ENCODE data around the gene OR7G2.

Gene OR7G2

DNA sequence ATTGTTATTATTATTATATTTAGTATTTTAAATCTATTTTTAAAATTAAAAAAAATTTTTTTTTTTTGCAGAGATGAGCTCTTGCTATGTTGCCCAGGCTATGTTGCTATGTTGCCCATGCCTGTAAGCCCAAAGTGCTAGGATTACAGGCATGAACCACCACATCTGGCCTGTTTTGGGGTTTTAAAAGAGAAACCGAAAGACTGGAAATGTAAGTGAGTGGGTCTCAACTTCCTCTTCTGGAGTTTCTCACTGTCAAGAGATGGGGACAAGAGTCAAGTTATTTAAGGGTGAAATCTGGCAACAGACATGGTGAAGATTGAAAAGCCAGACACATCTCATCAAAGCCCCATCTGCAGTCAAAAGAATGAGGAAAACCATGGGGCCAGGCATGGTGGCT, 23.7 kb upstream of the OR7G2 start:
- peak; percentile 73 for DNase-seq (ENCODE audit: low read depth)
- no peak for TF ChIP-seq POLR2A (IDR thresholded peaks at IDR 0.05; ENCODE audit: extremely low read depth, insufficient read length)
- TF ChIP-seq, protein P1, sequence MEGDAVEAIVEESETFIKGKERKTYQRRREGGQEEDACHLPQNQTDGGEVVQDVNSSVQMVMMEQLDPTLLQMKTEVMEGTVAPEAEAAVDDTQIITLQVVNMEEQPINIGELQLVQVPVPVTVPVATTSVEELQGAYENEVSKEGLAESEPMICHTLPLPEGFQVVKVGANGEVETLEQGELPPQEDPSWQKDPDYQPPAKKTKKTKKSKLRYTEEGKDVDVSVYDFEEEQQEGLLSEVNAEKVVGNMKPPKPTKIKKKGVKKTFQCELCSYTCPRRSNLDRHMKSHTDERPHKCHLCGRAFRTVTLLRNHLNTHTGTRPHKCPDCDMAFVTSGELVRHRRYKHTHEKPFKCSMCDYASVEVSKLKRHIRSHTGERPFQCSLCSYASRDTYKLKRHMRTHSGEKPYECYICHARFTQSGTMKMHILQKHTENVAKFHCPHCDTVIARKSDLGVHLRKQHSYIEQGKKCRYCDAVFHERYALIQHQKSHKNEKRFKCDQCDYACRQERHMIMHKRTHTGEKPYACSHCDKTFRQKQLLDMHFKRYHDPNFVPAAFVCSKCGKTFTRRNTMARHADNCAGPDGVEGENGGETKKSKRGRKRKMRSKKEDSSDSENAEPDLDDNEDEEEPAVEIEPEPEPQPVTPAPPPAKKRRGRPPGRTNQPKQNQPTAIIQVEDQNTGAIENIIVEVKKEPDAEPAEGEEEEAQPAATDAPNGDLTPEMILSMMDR (IDR thresholded peaks at IDR 0.05; ENCODE audit: low read depth, low read length): no peak
- TF ChIP-seq, protein P2, sequence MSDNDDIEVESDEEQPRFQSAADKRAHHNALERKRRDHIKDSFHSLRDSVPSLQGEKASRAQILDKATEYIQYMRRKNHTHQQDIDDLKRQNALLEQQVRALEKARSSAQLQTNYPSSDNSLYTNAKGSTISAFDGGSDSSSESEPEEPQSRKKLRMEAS (IDR thresholded peaks at IDR 0.05; ENCODE audit: low read depth, low read length): no peak
- no peak for TF ChIP-seq MYC (IDR thresholded peaks at IDR 0.05; ENCODE audit: low read depth, low read length)
- H3K4me3 ChIP-seq (ENCODE audit: low read depth, low read length): no peak overlapping the region

DNA sequence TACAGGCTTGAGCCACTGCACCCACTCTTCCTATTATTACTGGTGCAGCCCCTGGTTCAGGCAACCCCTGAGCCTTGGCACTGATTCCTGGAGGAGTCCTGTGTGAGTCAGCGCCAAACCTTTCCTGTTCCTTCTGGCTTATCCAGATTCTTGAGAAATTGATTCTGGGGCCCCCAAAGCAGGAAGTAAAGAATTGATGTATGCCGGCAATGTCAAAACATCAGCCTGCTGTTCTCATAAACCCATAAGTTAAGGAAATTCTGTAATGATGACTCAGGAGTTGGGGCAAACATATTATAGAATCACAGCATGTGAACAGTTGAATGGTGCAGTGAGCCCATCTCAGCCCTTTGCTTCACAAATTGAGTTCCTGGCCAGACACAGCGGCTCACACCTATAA, 20.9 kb upstream of the OR7G2 start:
- peak; percentile 62 for DNase-seq (ENCODE audit: low read depth)
- no peak overlapping the region for H3K4me3 ChIP-seq (ENCODE audit: low read depth, low read length)
- TF ChIP-seq, protein P2 (IDR thresholded peaks at IDR 0.05; ENCODE audit: low read depth, low read length): no peak

DNA sequence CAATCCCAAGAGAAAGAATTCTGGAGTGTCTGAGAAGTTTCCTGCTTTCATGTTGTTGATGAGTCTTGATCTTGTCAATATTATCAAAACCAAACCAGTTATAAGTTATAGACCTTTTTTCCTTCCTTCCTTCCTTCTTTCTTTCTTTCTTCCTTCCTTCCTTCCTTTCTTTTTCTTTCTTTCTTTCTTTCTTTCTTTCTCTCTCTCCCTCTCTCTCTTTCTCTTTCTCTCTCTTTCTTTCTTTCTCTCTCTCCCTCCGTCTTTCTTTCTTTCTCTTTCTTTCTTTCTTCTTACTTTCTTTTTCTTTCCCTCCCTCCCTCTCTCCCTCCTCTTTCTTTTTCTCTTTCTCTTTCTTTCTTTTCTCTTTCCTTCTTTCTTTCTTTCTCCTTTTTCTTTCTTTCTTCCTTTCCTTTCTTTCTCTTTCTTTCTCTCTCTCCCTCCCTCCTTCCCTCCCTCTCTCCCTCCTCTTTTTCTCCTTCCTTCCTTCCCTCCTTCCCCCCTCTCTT, 19.7 kb upstream of the OR7G2 start, which contains the start of gene OR7G3:
OR7G3 (minus strand) TSS at position 51 of the 506 bp plus-strand sequence; CDS start at position 51, 0 bp downstream.
- no peak within 1 kb of the TSS for H3K4me3 ChIP-seq (ENCODE audit: low read depth, low read length)
- TF ChIP-seq, protein P2 (IDR thresholded peaks at IDR 0.05; ENCODE audit: low read depth, low read length): no peak
- TF ChIP-seq, protein P1 (IDR thresholded peaks at IDR 0.05; ENCODE audit: low read depth, low read length): no peak
- DNase-seq (ENCODE audit: low read depth): no peak

- DNase-seq (ENCODE audit: low read depth): no peak
- no peak overlapping the region for H3K4me3 ChIP-seq (ENCODE audit: low read depth, low read length)
- TF ChIP-seq POLR2A (IDR thresholded peaks at IDR 0.05; ENCODE audit: extremely low read depth, insufficient read length): no peak
- TF ChIP-seq, protein P1 (IDR thresholded peaks at IDR 0.05; ENCODE audit: low read depth, low read length): no peak
- TF ChIP-seq, protein P2 (IDR thresholded peaks at IDR 0.05; ENCODE audit: low read depth, low read length): no peak
- TF ChIP-seq MYC (IDR thresholded peaks at IDR 0.05; ENCODE audit: low read depth, low read length): no peak
Measured at GRCh38 chr19:9116547-9116946, 9.3 kb upstream of the OR7G2 start.

- TF ChIP-seq MYC (IDR thresholded peaks at IDR 0.05; ENCODE audit: low read depth, low read length): no peak
- no peak for TF ChIP-seq POLR2A (IDR thresholded peaks at IDR 0.05; ENCODE audit: extremely low read depth, insufficient read length)
- TF ChIP-seq, protein P1 (IDR thresholded peaks at IDR 0.05; ENCODE audit: low read depth, low read length): no peak
- TF ChIP-seq, protein P2 (IDR thresholded peaks at IDR 0.05; ENCODE audit: low read depth, low read length): no peak
- no peak for DNase-seq (ENCODE audit: low read depth)
Measured at GRCh38 chr19:9115307-9115813, 8.1 kb upstream of the OR7G2 start, which contains the start of gene OR7G1. OR7G1 (minus strand) TSS chr19:9115763; CDS start chr19:9115763, 0 bp downstream.

GRCh38 chr19:9109959-9110358, 2.7 kb upstream of the OR7G2 start:
- TF ChIP-seq, protein P1 (IDR thresholded peaks at IDR 0.05; ENCODE audit: low read depth, low read length): no peak
- no peak for TF ChIP-seq MYC (IDR thresholded peaks at IDR 0.05; ENCODE audit: low read depth, low read length)
- H3K4me3 ChIP-seq (ENCODE audit: low read depth, low read length): no peak overlapping the region
- DNase-seq (ENCODE audit: low read depth): no peak

More at GRCh38 chr19:9115307-9115813, 8.1 kb upstream of the OR7G2 start, which contains the start of gene OR7G1:
- no peak within 1 kb of the TSS for H3K4me3 ChIP-seq (ENCODE audit: low read depth, low read length)
